ENCODE data around the gene HS6ST1. TPM values are rescaled to one million over a fixed set of nuclear protein-coding genes. Genes with fewer than 3 reads are reported as not detected.

HS6ST1 gene
- total RNA-seq, 4 donors from 2014 or later, result 44.6 to 63.3 (median 53.5) TPM

GRCh38 chr2:128364441-128364911 is 45.8 kb upstream of the HS6ST1 start:
- Histone ChIP-seq H3K9me3 (no peaks in the 10 kb centered on the region), H3K4me1 (no peaks in the 10 kb centered on the region), H3K27ac (no peak overlapping the region), H3K4me3 (no peak overlapping the region), H3K36me3 (no peaks in the 10 kb centered on the region), H3K27me3 (no peaks in the 10 kb centered on the region)
- no peak for DNase-seq
- ATAC-seq, result no peak
- intact Hi-C loops (cut with DNase I; ENCODE audit: low total_unique reads), result no loop called here
- in situ Hi-C loops (cut with MboI; ENCODE audit: low sequenced_read_pairs in 4 of 4), result no loop called here
- TF ChIP-seq CTCF (IDR thresholded peaks at IDR 0.05 in 4 of 5, conservative IDR thresholded peaks at IDR 0.05 in 1 of 5) (no peak), POLR2A (IDR thresholded peaks at IDR 0.05) (no peak)

- in situ Hi-C loops (cut with MboI; ENCODE audit: low sequenced_read_pairs in 4 of 4), result no loop called here
- no peaks in the 10 kb centered on the region for H3K9me3 ChIP-seq
- intact Hi-C loops (cut with DNase I; ENCODE audit: low total_unique reads), result no loop called here
- ATAC-seq (no peak), DNase-seq (no peak)
- no peaks in the 10 kb centered on the region for H3K36me3 ChIP-seq
- H3K4me3 ChIP-seq, result no peak overlapping the region
- H3K27ac ChIP-seq, result no peak overlapping the region
- TF ChIP-seq CTCF (IDR thresholded peaks at IDR 0.05 in 4 of 5, conservative IDR thresholded peaks at IDR 0.05 in 1 of 5) (no peak), POLR2A (IDR thresholded peaks at IDR 0.05) (no peak)
- H3K27me3 ChIP-seq, result no peaks in the 10 kb centered on the region
- H3K4me1 ChIP-seq, result no peaks in the 10 kb centered on the region
Observed at GRCh38 chr2:128363934-128364361, 45.3 kb upstream of the HS6ST1 start.

GRCh38 chr2:128362889-128363228 is 44.2 kb upstream of the HS6ST1 start:
- no peak overlapping the region for H3K27ac ChIP-seq
- intact Hi-C loops (cut with DNase I; ENCODE audit: low total_unique reads) (no loop called here), in situ Hi-C loops (cut with MboI; ENCODE audit: low sequenced_read_pairs in 4 of 4) (no loop called here)
- no peaks in the 10 kb centered on the region for H3K4me1 ChIP-seq
- ATAC-seq, result no peak
- no peaks in the 10 kb centered on the region for H3K27me3 ChIP-seq
- DNase-seq, result no peak
- no peak overlapping the region for H3K4me3 ChIP-seq
- no peak for TF ChIP-seq POLR2A (IDR thresholded peaks at IDR 0.05)
- no peaks in the 10 kb centered on the region for H3K9me3 ChIP-seq
- no peaks in the 10 kb centered on the region for H3K36me3 ChIP-seq

GRCh38 chr2:128362176-128362888 is 43.7 kb upstream of the HS6ST1 start:
- Histone ChIP-seq H3K36me3 (no peaks in the 10 kb centered on the region), H3K4me3 (no peak overlapping the region), H3K4me1 (no peaks in the 10 kb centered on the region), H3K27me3 (no peaks in the 10 kb centered on the region), H3K9me3 (no peaks in the 10 kb centered on the region), H3K27ac (no peak overlapping the region)
- in situ Hi-C loops (cut with MboI; ENCODE audit: low sequenced_read_pairs in 4 of 4), result no loop called here
- ATAC-seq (no peak), DNase-seq (no peak)
- no peak for TF ChIP-seq POLR2A (IDR thresholded peaks at IDR 0.05)
- no peak for TF ChIP-seq CTCF (IDR thresholded peaks at IDR 0.05 in 4 of 5, conservative IDR thresholded peaks at IDR 0.05 in 1 of 5)
- intact Hi-C loops (cut with DNase I; ENCODE audit: low total_unique reads), result no loop called here

- H3K9me3 ChIP-seq, result no peaks in the 10 kb centered on the region
- no peaks in the 10 kb centered on the region for H3K4me1 ChIP-seq
- no peak overlapping the region for H3K4me3 ChIP-seq
- DNase-seq, result no peak
- in situ Hi-C loops (cut with MboI; ENCODE audit: low sequenced_read_pairs in 4 of 4), result no loop called here
- intact Hi-C loops (cut with DNase I; ENCODE audit: low total_unique reads), result no loop called here
- H3K36me3 ChIP-seq, result no peaks in the 10 kb centered on the region
- no peak for ATAC-seq
- no peaks in the 10 kb centered on the region for H3K27me3 ChIP-seq
- TF ChIP-seq POLR2A (IDR thresholded peaks at IDR 0.05), result no peak
- TF ChIP-seq CTCF (IDR thresholded peaks at IDR 0.05 in 4 of 5, conservative IDR thresholded peaks at IDR 0.05 in 1 of 5), result no peak
- no peak overlapping the region for H3K27ac ChIP-seq
Observed at GRCh38 chr2:128361376-128362131, 42.9 kb upstream of the HS6ST1 start.
